GM21526 (cell line): ENCODE data around the gene STARD3.
"Not testable (repeated sequence)": the region's sequence is repeated elsewhere in the genome, so short reads cannot be mapped to it uniquely, and the experiment has no call there.

Experiments used
- ATAC-seq: cut with Tn5 transposase; IDR thresholded peaks from one replicate; pipeline ENCODE4 v1.9.1; 2021; ENCODE audit warnings: moderate library complexity; ENCODE audit not compliant: unreplicated experiment, low FRiP score

The STARD3 gene

DNA sequence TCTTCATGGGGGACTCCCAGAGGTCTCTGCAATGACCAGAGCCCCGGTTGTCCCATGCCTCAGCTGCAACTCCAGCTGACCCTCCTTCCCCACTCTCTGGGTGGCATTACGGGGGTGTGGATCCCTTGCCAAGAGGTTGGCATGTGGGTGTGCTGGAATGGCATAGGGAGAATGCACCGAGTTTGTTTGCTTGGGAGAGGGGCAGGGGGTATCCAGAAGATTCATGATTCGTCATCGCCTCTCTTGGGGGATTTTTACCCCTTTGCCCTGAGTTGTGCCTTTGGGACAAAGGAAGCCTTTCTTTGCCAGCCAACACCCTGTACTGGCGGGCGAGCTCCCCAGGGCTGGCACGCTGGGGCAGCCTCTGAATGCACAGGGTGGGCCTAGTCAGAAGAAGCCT, 69.4 kb downstream of the STARD3 start:
- no peak for ATAC-seq

GRCh38 chr17:39706921-39707337, 70.0 kb downstream of the STARD3 start:
- no peak for ATAC-seq

DNA sequence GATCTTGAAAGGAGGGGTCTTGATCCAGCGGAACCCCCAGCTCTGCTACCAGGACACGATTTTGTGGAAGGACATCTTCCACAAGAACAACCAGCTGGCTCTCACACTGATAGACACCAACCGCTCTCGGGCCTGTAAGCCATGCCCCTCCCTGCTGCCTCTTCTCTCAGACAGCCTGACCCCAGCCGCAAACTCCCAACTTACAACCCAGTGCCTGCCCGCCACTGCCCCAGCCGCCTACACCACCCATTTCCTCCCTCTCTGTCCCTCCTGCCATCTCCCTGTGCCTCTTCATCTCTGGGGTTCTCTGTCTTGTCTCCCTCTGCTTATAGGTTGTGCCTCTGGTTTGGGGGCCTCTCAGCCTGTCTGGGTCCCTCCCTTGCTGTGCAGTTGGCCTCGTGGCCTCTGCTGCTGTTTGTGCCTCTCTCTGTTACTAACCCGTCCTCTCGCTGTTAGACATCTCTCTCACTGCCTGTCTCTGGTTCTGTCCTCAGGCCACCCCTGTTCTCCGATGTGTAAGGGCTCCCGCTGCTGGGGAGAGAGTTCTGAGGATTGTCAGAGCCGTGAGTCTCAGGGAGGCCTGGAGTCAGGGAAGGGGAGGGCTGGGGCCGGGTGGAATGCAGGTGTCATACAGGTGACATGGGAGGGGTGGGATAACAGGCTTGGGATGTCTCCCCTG, 72.5 kb downstream of the STARD3 start:
- ATAC-seq: no peak

- ATAC-seq: no peak
These were observed 73.3 kb downstream of the STARD3 start for GRCh38 chr17:39709998-39710964.

- ATAC-seq: not testable (repeated sequence)
These were observed 74.1 kb downstream of the STARD3 start for GRCh38 chr17:39711071-39711470.

DNA sequence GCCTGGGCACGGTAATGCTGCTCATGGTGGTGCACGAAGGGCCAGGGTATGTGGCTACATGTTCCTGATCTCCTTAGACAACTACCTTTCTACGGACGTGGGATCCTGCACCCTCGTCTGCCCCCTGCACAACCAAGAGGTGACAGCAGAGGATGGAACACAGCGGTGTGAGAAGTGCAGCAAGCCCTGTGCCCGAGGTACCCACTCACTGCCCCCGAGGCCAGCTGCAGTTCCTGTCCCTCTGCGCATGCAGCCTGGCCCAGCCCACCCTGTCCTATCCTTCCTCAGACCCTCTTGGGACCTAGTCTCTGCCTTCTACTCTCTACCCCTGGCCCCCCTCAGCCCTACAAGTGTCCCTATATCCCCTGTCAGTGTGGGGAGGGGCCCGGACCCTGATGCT, 74.9 kb downstream of the STARD3 start:
- no peak for ATAC-seq
